Common myeloid progenitor, CD34-positive (primary cell): Measurements from ENCODE around the gene PCDH9.

Source experiments
- CTCF ChIA-PET: fragments of 350-600 bp; sonication (Branson Sonifier 250); formaldehyde crosslinking; loops from one replicate; lab custom pipeline; 2021; ENCODE audit warnings: antibody characterized with exemption; lab: Charles Lee
- POLR2A ChIA-PET: fragments of 350-600 bp; sonication (Branson Sonifier 250); formaldehyde crosslinking; loops from one replicate; lab custom pipeline; 2021; ENCODE audit warnings: antibody characterized with exemption; lab: Charles Lee
- DNase-seq, 3 donors: peaks; one replicate each; pipeline versions ENCODE4 v3.0.0 to v3.0.0-alpha.2; 2013
- H3K27ac ChIP-seq, 2 experiments: 1 replicate in 1 of 2; 2 replicates in 1 of 2; pipeline ENCODE4 v1.7.0; 2013; ENCODE audit warnings: inconsistent platforms in 2 of 2, low read length in 2 of 2, mild to moderate bottlenecking in 2 of 2, low read depth in 1 of 2, moderate library complexity in 1 of 2; ENCODE audit not compliant: severe bottlenecking in 2 of 2, insufficient read depth in 1 of 2, poor library complexity in 1 of 2
- H3K27me3 ChIP-seq, 5 experiments: replicated peaks in 2 of 5; 1 replicate in 3 of 5; 2 replicates in 2 of 5; pipeline versions ENCODE4 v1.6.1 to v1.7.0; 2013; ENCODE audit warnings: low read length in 4 of 5, mild to moderate bottlenecking in 2 of 5, moderate library complexity in 2 of 5, inconsistent platforms in 1 of 5; ENCODE audit not compliant: insufficient read depth in 5 of 5, control insufficient read depth in 4 of 5
- H3K36me3 ChIP-seq, 4 experiments: 1 replicate in 2 of 4; 2 replicates in 2 of 4; pipeline versions ENCODE4 v1.6.1 to v1.7.0; 2013; ENCODE audit warnings: low read length in 3 of 4, control low read depth in 1 of 4, mild to moderate bottlenecking in 1 of 4; ENCODE audit not compliant: control insufficient read depth in 4 of 4, insufficient read depth in 4 of 4
- H3K4me1 ChIP-seq, 4 experiments: 1 replicate in 3 of 4; 2 replicates in 1 of 4; pipeline versions ENCODE4 v1.6.1 to v1.7.1; 2013; ENCODE audit warnings: low read length in 3 of 4, mild to moderate bottlenecking in 3 of 4, control low read depth in 1 of 4, inconsistent platforms in 1 of 4, moderate library complexity in 1 of 4; ENCODE audit not compliant: control insufficient read depth in 4 of 4, insufficient read depth in 4 of 4; ENCODE audit errors: control extremely low read depth in 1 of 4
- H3K4me3 ChIP-seq, 7 experiments: 1 replicate in 4 of 7; 2 replicates in 3 of 7; pipeline versions ENCODE4 v1.5.1 to v1.7.0; 2013; ENCODE audit warnings: mild to moderate bottlenecking in 7 of 7, low read length in 6 of 7, moderate library complexity in 6 of 7, inconsistent platforms in 2 of 7, low read depth in 2 of 7, control low read depth in 1 of 7; ENCODE audit not compliant: insufficient read depth in 4 of 7, control insufficient read depth in 1 of 7; ENCODE audit errors: extremely low read depth in 1 of 7
- H3K9me3 ChIP-seq, 5 experiments: 1 replicate in 4 of 5; 2 replicates in 1 of 5; pipeline versions ENCODE4 v1.6.1 to v1.7.1; 2013; ENCODE audit warnings: low read length in 4 of 5, mild to moderate bottlenecking in 2 of 5, inconsistent platforms in 1 of 5, low read depth in 1 of 5, moderate library complexity in 1 of 5; ENCODE audit not compliant: control insufficient read depth in 4 of 5, insufficient read depth in 2 of 5; ENCODE audit errors: control extremely low read depth in 1 of 5
- WGBS: methylation state at CpG from one replicate; pipeline ENCODE4 v1.1.5; 2013; ENCODE audit not compliant: insufficient coverage; 5-methylcytosine and 5-hydroxymethylcytosine counted together

Gene PCDH9

GRCh38 chr13:67049744-67050143 is 180.4 kb downstream of the PCDH9 start:
- Histone ChIP-seq H3K9me3 (no peaks in the 10 kb centered on the region), H3K4me3 (no peak overlapping the region), H3K27me3 (no peaks in the 10 kb centered on the region), H3K27ac (no peak overlapping the region), H3K4me1 (peaks cover 0 to 8% (median 8%) of the 10 kb centered on the region in 4 experiments), H3K36me3 (no peaks in the 10 kb centered on the region)
- CTCF ChIA-PET: no interaction called here
- no CpG with 5 or more reads among the region's 1 CpG for WGBS
- DNase-seq: no peak
- POLR2A ChIA-PET: no interaction called here

- peak overlapping the region in 1 of 2 experiments; percentile 63 for H3K27ac ChIP-seq
- H3K27me3 ChIP-seq: no peaks in the 10 kb centered on the region
- DNase-seq: no peak
- no peaks in the 10 kb centered on the region for H3K36me3 ChIP-seq
- no CpG with 5 or more reads among the region's 2 CpGs for WGBS
- no peaks in the 10 kb centered on the region for H3K9me3 ChIP-seq
- ChIA-PET CTCF (no interaction called here), POLR2A (no interaction called here)
- H3K4me1 ChIP-seq: peaks cover 0 to 8% (median 8%) of the 10 kb centered on the region in 4 experiments
- H3K4me3 ChIP-seq: no peak overlapping the region
Observed at GRCh38 chr13:67048821-67049150, 181.3 kb downstream of the PCDH9 start.

- ChIA-PET POLR2A (no interaction called here), CTCF (no interaction called here)
- H3K9me3 ChIP-seq: no peaks in the 10 kb centered on the region
- peaks cover 0 to 8% (median 8%) of the 10 kb centered on the region in 4 experiments for H3K4me1 ChIP-seq
- no peaks in the 10 kb centered on the region for H3K27me3 ChIP-seq
- H3K27ac ChIP-seq: peak overlapping the region; percentile 6 to 63
- no peak overlapping the region for H3K4me3 ChIP-seq
- WGBS: 20% methylated on average over 3 of the region's 4 CpGs
- no peaks in the 10 kb centered on the region for H3K36me3 ChIP-seq
- peak; percentile 13 to 82 (median 68) for DNase-seq
Observed at GRCh38 chr13:67048084-67048820, 181.9 kb downstream of the PCDH9 start.

- ChIA-PET POLR2A (no interaction called here), CTCF (no interaction called here)
- H3K9me3 ChIP-seq: no peaks in the 10 kb centered on the region
- H3K27me3 ChIP-seq: no peaks in the 10 kb centered on the region
- H3K4me1 ChIP-seq: peaks cover 0 to 8% (median 8%) of the 10 kb centered on the region in 4 experiments
- H3K36me3 ChIP-seq: no peaks in the 10 kb centered on the region
- no peak for DNase-seq
- no peak overlapping the region for H3K27ac ChIP-seq
- WGBS: 100% methylated on average over 1 of the region's 1 CpG
- H3K4me3 ChIP-seq: no peak overlapping the region
Observed at GRCh38 chr13:67045357-67045756, 184.8 kb downstream of the PCDH9 start.

- H3K27me3 ChIP-seq: no peaks in the 10 kb centered on the region
- POLR2A ChIA-PET: no interaction called here
- H3K27ac ChIP-seq: no peak overlapping the region
- WGBS: no CpG with 5 or more reads among the region's 1 CpG
- peaks cover 0 to 8% (median 8%) of the 10 kb centered on the region in 4 experiments for H3K4me1 ChIP-seq
- DNase-seq: no peak
- no peaks in the 10 kb centered on the region for H3K9me3 ChIP-seq
- CTCF ChIA-PET: no interaction called here
- H3K4me3 ChIP-seq: no peak overlapping the region
- no peaks in the 10 kb centered on the region for H3K36me3 ChIP-seq
Observed at GRCh38 chr13:67043901-67044300, 186.2 kb downstream of the PCDH9 start.

GRCh38 chr13:67042556-67042955 is 187.6 kb downstream of the PCDH9 start:
- Histone ChIP-seq H3K4me3 (no peak overlapping the region), H3K27me3 (no peaks in the 10 kb centered on the region), H3K4me1 (no peaks in the 10 kb centered on the region), H3K27ac (no peak overlapping the region), H3K9me3 (no peaks in the 10 kb centered on the region), H3K36me3 (no peaks in the 10 kb centered on the region)
- ChIA-PET POLR2A (no interaction called here), CTCF (no interaction called here)
- no CpG with 5 or more reads among the region's 2 CpGs for WGBS
- no peak for DNase-seq

- Histone ChIP-seq H3K36me3 (no peaks in the 10 kb centered on the region), H3K9me3 (no peaks in the 10 kb centered on the region), H3K4me3 (no peak overlapping the region), H3K4me1 (peaks cover 0 to 6% (median 0%) of the 10 kb centered on the region in 4 experiments), H3K27me3 (no peaks in the 10 kb centered on the region), H3K27ac (no peak overlapping the region)
- DNase-seq: no peak
- CTCF ChIA-PET: no interaction called here
- WGBS: 100% methylated on average over 2 of the region's 10 CpGs
- POLR2A ChIA-PET: no interaction called here
Observed at GRCh38 chr13:67036699-67037457, 193.3 kb downstream of the PCDH9 start.
